ENCODE results near the gene KCNC4. TPM values are rescaled to one million over a fixed set of nuclear protein-coding genes. Genes with fewer than 3 reads are reported as not detected.

KCNC4 gene
- total RNA-seq, 2 donors from 2014 or later, result 6.7 to 8.4 TPM

DNA sequence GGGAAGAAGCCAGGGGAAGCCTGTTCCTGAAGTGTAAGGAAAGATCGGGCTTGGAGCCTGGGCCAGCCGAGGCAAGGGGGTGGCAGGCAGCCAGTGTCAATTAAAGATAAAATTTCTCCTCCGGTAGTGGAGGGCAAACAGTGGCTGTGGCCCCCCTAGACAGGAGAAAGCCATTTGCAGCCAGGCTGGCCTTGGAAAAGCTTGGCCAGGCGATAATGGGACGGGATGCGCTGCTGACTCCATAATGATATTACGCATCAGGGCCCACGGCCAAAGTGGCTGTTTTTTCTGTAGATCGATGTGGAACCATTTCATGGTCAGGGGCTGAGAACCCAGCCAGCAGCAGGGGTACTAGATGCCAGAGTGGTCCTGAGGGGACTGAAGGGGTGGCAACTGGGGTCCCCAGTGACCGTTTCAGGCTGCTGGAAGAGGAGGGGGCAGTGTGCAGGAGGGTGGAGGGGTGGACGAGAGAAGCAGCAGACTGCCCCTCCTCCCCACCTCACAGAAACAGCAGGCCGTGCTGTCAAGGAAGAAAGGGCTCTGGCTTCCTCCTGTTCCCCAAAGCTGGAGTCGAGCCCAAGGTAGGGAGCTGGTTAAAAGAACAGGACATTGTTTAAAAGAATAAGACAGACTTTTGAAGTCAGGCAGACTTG lies 25.2 kb downstream of the KCNC4 start:
- Histone ChIP-seq H3K9me3 (no peaks in the 10 kb centered on the region), H3K27me3 (no peaks in the 10 kb centered on the region), H3K9ac (ENCODE audit: low read depth in 2 of 2, low read length in 2 of 2) (no peak overlapping the region), H3K36me3 (no peaks in the 10 kb centered on the region), H3K4me3 (no peak overlapping the region), H3K27ac (peak overlapping the region; percentile 15), H3K4me1 (no peaks in the 10 kb centered on the region)
- DNase-seq, result no peak
- TF ChIP-seq, protein P1, sequence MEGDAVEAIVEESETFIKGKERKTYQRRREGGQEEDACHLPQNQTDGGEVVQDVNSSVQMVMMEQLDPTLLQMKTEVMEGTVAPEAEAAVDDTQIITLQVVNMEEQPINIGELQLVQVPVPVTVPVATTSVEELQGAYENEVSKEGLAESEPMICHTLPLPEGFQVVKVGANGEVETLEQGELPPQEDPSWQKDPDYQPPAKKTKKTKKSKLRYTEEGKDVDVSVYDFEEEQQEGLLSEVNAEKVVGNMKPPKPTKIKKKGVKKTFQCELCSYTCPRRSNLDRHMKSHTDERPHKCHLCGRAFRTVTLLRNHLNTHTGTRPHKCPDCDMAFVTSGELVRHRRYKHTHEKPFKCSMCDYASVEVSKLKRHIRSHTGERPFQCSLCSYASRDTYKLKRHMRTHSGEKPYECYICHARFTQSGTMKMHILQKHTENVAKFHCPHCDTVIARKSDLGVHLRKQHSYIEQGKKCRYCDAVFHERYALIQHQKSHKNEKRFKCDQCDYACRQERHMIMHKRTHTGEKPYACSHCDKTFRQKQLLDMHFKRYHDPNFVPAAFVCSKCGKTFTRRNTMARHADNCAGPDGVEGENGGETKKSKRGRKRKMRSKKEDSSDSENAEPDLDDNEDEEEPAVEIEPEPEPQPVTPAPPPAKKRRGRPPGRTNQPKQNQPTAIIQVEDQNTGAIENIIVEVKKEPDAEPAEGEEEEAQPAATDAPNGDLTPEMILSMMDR (IDR thresholded peaks at IDR 0.05), result no peak
- intact Hi-C loops (cut with DNase I), result no loop called here

DNA sequence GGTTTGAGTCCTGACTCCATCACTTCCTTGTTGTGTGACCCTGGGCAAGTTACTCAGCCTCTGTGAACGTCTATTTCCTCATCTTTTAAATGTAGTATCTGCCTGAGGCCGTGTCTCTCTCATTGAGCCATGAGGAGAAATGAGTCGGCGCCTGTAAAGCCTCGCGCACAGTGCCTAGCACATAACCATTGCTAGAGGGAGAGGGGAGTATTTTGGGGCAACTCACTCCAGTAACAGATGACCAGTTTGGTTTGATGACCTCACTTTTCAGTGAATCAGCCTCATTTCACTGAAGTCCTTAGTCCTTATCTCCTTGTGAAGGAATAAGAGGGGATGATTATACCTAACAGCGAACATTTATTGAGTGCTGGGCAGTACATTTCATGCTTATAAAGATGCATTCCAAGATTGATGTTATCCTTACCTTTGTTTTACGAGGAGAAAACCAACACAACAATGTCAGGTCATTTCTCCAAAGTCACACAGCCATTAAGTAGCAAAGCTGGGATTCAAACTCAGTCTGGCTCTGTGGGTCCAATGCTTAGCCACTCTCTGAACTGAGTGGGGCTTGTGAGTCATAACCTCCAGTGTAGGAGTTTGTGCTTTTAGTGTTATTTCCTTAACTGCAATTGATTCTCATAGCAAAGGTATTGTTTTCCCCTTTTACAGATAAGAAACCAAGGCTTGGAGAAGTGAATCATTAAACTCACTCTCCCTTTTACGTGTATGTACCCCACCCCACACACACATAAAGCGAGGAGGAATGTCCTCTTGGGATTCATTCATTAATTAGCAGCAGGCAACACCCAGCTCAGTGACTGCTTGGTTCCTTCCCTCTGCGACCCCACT lies 25.9 kb downstream of the KCNC4 start:
- Histone ChIP-seq H3K27ac (peak overlapping the region; percentile 15), H3K9me3 (no peaks in the 10 kb centered on the region), H3K9ac (ENCODE audit: low read depth in 2 of 2, low read length in 2 of 2) (no peak overlapping the region), H3K36me3 (no peaks in the 10 kb centered on the region), H3K27me3 (no peaks in the 10 kb centered on the region), H3K4me1 (no peaks in the 10 kb centered on the region), H3K4me3 (no peak overlapping the region)
- intact Hi-C loops (cut with DNase I), result no loop called here
- no peak for DNase-seq
- TF ChIP-seq, protein P1 (IDR thresholded peaks at IDR 0.05), result no peak

DNA sequence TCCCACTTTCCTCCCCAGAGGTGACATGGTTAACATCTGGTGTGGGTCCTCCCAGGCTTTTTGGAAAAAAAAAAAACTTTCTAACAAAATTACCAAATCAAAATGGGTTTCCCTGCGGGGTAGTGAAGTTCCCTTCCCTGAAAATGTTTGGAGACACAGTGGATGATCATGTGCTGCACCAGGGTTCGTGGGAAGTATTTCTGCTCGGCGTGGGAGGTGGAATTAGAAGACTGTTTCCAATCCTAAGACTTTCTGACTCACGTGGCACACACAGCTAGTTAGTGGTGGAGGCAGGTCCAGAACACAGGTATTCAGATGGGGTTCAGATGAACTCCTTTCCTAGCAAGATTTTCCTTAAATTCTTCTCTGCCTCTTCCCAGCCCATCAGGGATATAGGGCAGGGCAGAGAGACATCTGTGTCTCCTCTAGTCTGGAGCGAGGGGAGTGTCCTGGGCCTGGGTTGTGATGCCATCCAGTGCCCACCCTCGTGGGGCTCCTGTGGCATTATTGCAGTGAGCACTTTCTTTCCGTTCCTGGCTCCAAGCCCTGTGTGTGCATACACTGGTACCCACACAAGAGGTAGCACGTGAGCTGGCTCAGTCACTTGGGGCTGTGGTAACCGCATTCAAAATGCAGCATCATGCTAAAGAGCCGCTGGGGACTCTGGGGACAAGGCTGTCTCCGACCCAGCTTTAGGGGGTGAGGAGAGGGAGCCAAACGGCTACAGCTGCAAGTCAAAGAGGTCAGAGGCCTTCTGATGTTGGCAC lies 27.5 kb downstream of the KCNC4 start:
- no peak for DNase-seq
- H3K27ac ChIP-seq, result no peak overlapping the region
- H3K36me3 ChIP-seq, result no peaks in the 10 kb centered on the region
- H3K27me3 ChIP-seq, result no peaks in the 10 kb centered on the region
- H3K4me1 ChIP-seq, result no peaks in the 10 kb centered on the region
- H3K9me3 ChIP-seq, result no peaks in the 10 kb centered on the region
- no peak overlapping the region for H3K4me3 ChIP-seq
- TF ChIP-seq, protein P1 (IDR thresholded peaks at IDR 0.05), result no peak
- H3K9ac ChIP-seq (ENCODE audit: low read depth in 2 of 2, low read length in 2 of 2), result no peak overlapping the region
- intact Hi-C loops (cut with DNase I), result no loop called here

DNA sequence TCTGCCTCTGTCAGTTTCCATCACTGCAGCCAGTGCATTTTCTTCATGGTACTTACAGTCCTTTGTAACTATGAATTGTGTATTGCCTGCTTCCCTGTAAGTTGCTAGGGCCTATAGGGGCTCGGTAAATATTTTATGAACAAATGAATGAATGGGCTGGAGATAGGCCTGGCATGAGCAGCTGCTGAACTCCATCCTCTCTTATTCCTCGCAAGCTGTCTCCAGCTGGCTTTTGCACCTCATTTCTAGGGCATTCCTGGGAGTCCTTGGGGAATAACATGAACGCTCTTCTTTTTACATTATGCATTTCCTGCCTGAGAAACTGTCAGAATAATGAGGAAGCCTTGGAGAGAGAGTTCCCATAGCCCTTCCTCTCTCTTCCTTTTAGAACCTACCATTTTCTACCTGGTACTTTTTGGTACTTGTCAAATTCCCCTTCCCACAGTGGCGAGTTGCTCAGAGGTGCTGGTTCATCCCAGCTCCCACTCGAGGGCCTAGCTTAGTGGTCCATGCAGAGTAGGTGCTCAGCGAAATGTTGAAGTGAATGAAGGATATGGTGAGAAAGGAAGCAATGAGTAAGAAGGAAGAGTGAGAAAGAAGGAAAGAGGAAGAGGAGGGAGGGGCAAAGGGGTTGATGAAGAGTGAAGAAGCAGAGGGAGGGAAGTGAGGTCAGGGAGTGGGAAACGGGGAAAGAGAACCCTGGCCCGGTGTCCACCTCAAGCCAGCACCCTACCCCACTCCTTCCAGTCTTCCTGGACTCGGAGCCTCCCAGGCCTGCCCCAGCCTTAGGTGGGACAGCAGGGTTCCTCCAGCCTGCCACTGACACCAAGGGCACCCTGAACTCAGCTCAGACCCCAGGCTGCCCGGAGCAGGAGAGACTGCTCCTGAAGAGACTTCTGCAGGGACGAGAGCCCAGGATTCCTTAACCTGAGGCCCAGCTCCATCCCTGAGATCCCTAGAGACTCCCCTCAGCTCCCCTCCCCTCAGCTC lies 29.6 kb downstream of the KCNC4 start:
- Histone ChIP-seq H3K4me1 (no peaks in the 10 kb centered on the region), H3K9me3 (no peaks in the 10 kb centered on the region), H3K4me3 (no peak overlapping the region), H3K9ac (ENCODE audit: low read depth in 2 of 2, low read length in 2 of 2) (no peak overlapping the region), H3K27ac (no peak overlapping the region), H3K36me3 (no peaks in the 10 kb centered on the region), H3K27me3 (no peaks in the 10 kb centered on the region)
- TF ChIP-seq, protein P1 (IDR thresholded peaks at IDR 0.05), result no peak
- intact Hi-C loops (cut with DNase I), result no loop called here
- no peak for DNase-seq

All from colonic mucosa (tissue), 4 donors.